Breast epithelium (tissue), 3 donors: ENCODE results near the gene MICU2.

Source experiments
- POLR2A ChIP-seq: fragments of 450-650 bp; IDR thresholded peaks from one replicate; pipeline ENCODE4 v1.6.1; 2016; ENCODE audit warnings: antibody characterized with exemption, mild to moderate bottlenecking, moderate library complexity
- TF ChIP-seq, protein P1 (sequence below), 3 donors: fragments of 450-650 bp; IDR thresholded peaks; one replicate each; pipeline ENCODE4 v1.5.1; 2016 to 2017; ENCODE audit warnings: antibody characterized with exemption in 3 of 3, mild to moderate bottlenecking in 3 of 3, moderate library complexity in 3 of 3

DNA sequence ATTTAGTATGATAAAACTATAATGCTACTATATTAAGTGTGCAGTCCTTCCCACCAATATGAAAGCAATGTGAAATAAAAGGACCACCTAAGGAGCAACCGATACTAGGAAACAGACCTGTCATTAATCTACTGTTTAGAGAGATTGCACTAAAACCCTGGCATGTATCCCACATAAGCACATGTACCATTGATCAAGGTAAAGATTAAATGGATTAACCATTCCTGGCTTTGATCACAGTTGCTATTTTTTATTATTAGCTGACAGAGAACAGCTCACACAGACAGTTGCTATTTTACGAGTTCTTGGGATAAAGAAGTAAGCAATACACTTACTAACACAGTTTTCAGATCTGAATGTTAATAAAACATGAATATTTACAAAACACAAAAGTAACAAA is 87.2 kb downstream of the MICU2 start:
- no peak for TF ChIP-seq POLR2A
- TF ChIP-seq, protein P1, sequence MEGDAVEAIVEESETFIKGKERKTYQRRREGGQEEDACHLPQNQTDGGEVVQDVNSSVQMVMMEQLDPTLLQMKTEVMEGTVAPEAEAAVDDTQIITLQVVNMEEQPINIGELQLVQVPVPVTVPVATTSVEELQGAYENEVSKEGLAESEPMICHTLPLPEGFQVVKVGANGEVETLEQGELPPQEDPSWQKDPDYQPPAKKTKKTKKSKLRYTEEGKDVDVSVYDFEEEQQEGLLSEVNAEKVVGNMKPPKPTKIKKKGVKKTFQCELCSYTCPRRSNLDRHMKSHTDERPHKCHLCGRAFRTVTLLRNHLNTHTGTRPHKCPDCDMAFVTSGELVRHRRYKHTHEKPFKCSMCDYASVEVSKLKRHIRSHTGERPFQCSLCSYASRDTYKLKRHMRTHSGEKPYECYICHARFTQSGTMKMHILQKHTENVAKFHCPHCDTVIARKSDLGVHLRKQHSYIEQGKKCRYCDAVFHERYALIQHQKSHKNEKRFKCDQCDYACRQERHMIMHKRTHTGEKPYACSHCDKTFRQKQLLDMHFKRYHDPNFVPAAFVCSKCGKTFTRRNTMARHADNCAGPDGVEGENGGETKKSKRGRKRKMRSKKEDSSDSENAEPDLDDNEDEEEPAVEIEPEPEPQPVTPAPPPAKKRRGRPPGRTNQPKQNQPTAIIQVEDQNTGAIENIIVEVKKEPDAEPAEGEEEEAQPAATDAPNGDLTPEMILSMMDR (IDR thresholded peaks at IDR 0.05): no peak
